Stimulated activated CD4-positive, alpha-beta T cell treated with anti-CD3 and anti-CD28 coated beads, TNF-alpha, amount 100 ng/mL, for 24 hours (primary cell): Measurements from ENCODE around the gene MAP2K6.
A peak's percentile ranks its signal among the peaks of the same experiment; 100 is the strongest.

Experiments
- DNase-seq, 3 experiments: peaks; one replicate each; pipeline ENCODE4 v3.0.0-alpha.2; 2020; ENCODE audit warnings: low read depth in 3 of 3

MAP2K6 gene

DNA sequence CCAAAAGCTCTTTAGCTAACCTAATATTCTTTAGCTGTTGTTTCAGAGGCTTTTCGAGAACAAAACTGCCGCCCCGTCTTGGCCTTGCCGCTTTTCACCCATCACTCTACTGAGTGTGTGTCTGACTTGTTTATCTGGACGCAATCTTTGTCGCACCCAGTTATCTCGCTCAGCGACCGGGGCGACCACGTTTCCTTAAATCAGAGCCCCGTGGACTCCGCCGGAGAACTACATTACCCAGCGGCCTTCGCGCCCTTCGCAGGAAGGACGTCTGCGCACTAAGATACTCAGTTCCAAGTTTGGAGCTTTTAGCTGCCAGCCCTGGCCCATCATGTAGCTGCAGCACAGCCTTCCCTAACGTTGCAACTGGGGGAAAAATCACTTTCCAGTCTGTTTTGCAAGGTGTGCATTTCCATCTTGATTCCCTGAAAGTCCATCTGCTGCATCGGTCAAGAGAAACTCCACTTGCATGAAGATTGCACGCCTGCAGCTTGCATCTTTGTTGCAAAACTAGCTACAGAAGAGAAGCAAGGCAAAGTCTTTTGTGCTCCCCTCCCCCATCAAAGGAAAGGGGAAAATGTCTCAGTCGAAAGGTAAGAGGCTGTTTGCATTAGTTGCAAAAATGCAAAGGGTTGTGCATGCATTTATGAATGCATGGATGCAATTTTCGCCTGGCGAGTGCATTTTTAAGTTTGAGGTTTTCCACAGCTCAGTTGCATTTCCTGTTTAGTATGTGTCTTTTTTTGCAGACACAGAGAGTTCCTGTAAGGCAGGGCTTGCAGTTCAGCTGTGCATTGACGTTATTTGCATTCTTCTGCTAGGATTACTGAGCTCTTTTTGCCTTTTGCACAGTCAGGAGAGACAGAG, at the start of gene MAP2K6:
MAP2K6 (plus strand) TSS at position 290 of the 867 bp plus-strand sequence; CDS start at position 578, 288 bp downstream.
- peak; percentile 62 to 80 (median 63) for DNase-seq

GRCh38 chr17:69367298-69367697, 47.2 kb upstream of the MAP2K6 start:
- DNase-seq = no peak

GRCh38 chr17:69373069-69373468, 41.4 kb upstream of the MAP2K6 start:
- no peak for DNase-seq

DNA sequence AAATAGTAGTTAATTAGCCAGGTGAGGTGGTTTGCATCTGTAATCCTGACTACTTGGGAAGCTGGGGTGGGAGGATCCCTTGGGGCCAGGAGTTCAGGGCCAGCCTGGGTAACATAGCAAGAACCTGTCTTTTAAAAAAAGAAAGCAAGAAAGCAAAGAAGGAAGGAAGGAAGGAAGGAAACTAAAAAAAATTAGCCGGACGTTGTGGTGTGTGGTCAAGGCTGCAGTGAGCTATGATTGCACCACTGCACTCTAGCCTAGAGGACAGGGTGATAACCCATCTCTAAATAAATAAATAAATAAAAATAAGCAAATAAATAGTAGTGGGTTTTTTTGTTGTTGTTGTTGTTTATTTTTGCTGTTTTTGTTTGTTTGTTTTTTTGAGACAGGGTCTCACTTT, 39.3 kb upstream of the MAP2K6 start:
- DNase-seq = no peak

DNA sequence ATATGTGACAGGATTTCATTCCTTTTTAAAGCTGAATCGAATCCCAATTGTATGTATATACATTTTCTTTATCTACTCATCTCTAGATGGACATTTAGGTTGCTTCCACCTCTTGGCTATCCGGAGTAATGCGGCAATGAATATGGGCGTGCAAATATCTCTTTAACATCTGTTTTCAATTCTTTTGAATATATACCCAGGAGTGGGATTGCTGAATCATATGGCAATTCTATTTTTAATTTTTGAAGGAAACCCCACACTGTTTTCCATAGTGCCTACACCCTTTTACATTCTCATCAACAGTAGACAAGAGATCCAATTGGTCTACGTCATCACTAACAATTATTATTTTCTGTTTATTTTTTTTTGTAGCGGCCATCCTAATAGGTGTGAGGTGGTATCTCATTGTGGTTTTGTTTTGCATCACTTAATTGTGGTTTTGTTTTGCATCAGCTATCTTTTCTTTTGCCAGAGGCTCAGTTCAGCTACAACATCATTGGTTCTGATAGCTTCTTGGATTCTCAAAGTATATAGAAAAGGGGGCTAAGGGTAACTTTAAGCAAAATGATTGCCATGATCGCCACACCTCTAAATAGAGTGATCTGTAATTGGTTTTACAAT, 25.6 kb upstream of the MAP2K6 start:
- DNase-seq = no peak

DNA sequence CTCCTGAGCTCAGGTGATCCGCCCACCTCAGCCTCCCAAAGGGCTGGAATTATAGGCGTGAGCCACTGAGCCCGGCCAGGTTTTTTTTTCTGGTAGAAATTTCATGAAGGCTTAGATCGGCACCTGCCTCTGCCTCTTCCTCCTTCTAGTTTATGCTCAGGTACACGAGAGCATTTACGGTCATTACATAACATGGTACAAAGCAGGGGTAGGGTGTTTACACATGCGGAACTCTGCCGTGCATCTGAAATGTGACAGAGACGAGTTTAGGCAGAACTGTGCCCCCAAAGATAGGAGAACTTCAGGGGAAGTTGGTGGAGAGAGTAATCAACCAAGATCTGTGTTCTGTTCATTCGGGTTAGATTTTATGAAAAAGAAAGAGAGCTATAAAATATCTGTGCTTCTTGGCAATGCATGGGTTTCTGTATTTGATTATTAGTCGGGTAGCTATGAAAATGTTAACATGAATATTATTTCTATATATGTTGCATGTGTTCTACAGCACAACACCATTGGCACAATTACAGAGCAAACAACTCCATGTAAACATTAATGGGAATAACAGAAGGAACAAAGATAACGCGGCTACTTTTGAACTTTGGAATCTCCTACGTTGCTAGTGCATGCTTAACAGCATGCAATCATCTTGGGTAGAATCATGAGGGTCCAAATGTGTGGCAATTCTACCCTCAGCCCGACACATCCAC, 23.5 kb upstream of the MAP2K6 start:
- DNase-seq = no peak

GRCh38 chr17:69401251-69401650, 13.2 kb upstream of the MAP2K6 start:
- no peak for DNase-seq

DNA sequence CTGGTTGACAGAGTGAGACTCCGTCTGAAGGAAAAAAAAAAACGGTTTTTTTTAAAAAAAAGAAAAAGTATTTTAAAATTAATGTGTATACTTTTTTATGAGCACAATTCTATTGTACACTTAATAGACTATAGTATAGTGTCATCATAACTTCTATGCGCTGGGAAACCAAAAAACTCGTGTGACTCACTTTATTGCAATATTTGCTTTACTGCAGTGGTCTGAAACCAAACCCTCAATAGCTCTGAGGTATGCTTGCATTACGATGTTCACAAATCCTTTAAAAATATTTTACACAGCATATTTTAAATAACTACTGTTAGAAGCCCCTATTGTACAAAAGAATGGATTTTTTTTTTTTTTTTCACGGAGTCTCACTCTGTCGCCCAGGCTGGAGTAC, 12.4 kb upstream of the MAP2K6 start:
- DNase-seq = no peak

- no peak for DNase-seq
Observed at GRCh38 chr17:69404399-69404798, 10.1 kb upstream of the MAP2K6 start.

- no peak for DNase-seq
Observed at GRCh38 chr17:69405096-69405495, 9.4 kb upstream of the MAP2K6 start.

- DNase-seq = no peak
Observed at GRCh38 chr17:69406941-69407340, 7.6 kb upstream of the MAP2K6 start.

DNA sequence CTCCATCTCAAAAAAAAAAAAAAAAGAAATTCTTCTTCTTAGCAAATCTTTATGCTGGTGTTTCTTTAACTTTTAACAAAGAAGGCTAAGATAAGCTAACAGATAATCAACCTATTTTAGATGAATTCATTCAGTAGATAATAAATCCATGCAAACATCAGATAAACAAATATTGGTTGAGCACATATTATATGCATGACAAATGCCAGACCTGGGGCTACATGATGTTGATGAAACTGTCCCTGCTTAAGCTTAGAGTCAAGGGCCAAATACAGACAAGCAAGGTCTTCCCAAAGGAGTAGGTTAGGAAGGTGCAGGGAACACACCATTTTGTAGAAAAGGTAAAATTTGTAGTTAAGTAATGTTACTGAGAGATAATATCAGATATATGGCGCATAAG, 6.7 kb upstream of the MAP2K6 start:
- DNase-seq = no peak

DNA sequence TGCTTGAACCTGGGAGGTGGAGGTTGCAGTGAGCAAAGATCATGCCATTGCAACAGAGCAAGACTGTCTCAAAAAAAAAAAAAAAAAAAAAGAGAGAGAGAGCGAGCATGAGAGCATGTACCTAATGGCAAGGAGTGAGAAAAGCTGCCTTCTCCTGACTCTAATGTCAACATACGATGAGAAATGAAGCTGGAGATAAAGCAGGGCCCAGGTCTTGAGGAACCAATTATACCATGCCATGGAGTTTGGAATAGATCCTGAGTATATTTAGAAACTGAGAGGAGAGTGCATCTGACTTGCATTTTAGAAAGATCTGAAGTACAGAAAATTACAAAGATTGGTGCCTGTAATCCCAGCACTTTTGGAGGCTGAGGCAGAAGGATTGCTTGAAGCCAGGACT, 3.8 kb upstream of the MAP2K6 start:
- no peak for DNase-seq

DNA sequence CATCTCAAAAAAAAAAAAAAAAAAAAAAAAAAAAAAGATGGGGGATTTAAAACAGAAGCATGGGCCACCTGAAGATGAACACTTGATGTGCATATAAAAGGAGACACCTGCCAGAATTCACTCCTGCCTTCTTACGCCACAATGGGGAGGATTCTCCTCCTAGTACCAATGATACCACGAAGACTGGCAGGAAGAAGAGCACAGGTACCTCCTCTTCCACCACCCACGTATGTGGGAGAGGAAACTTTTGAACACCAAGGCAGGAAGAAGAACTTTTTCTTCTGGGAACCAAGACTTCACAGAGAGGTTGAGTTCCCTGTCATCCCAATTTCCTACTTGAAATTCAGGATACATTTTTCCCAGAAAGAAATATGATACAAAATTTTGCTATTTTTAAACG, 2.7 kb upstream of the MAP2K6 start:
- no peak for DNase-seq

DNA sequence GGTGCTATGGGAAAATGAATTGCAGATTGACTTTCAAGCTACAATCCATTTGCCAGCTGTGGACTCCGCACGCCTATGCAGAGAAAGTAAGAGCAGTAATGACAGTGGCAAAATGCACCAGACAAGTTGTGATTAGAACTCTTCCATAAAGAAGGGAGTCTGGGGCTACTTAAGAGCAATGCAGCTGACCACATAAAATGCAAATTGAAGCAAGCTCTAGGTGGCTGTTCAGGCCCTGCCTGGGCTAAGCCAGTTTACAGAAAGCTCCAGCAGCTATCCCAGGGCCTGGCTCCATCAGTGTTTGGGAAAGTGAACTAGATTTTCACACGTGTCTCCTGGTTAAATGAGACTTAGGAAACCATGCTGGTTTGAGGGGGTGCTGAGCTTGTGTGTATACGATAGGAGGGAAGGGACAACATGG, 2.2 kb upstream of the MAP2K6 start:
- DNase-seq = no peak

DNA sequence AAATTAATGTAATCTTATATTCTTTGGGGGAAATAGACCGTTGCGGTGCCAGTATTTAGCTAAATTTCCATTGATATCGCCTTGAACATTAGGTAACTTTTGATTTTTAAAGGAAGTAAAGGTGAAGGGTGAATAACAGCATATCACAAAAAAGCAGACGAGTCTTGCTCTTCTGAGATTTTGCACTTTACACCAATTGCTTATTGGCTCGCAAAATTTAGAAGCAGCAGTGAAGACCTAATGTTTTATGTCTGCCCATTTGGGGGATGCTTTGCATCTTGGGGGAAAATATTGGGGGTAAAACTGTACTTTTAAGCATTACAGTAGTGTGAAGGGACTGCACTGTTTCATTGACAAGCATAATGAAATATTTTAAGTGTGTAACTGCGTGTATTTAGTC, 934 bp downstream of the MAP2K6 start:
- DNase-seq = no peak

- DNase-seq = no peak
Observed at GRCh38 chr17:69417545-69418483, 3.3 kb downstream of the MAP2K6 start.

GRCh38 chr17:69418535-69418934, 4.0 kb downstream of the MAP2K6 start:
- DNase-seq = no peak

GRCh38 chr17:69423450-69423849, 9.0 kb downstream of the MAP2K6 start:
- DNase-seq = no peak

DNA sequence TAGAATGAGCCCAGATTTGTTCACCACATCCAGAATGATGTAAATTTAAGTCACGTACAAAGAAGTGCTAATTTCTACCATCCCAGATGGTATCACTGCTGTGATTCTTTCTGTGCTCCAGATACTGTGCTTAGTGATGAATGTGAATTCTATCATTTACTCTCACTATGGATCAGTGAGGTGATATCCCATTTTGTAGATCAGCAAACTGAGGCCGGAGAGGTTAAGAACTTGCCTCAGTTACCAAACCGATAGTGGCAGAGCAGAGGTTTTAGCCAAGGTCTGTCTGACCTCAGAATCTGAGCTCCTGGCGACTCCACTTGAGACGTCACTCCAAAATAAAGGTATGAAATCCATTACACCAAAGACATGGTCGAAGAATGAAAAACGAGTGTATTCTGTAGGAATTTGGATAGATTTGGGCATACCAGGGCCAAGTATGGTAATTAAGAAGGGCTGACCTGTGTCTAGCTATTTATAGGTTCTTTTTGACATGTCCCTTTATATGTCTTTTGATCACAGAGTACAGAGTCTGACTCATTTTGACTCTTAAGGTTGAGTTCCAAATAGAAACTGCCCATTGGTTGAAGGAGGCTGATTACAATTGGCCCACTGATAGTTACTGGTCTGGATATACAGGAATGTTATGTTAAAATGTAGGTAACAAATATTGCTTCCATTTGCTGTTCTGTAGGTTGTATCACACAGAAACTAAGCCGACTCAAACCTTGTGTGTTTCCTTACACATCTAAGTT, 10.0 kb downstream of the MAP2K6 start:
- no peak for DNase-seq

DNA sequence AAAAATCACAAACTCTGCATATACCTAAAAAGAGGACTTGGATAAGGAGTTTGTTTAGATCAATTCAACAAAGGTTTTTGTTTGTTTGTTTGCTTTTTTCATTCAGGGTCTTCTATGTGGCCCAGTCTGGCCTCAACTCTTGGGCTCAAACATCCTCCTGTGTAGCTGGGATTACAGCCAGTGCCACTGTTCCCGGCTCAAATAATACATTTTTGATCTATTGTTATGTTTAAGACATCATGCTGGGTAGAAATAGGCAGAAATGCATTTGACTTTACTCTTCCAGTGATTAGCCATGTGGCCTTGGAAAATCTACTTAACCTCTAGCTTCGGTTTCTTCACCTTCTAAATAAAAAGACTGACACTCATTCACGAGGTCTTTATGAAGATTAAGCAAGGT, 11.5 kb downstream of the MAP2K6 start:
- no peak for DNase-seq
